Neural cell (in vitro differentiated cells): ENCODE results near the gene KL.

ENCODE experiments used
- EP300 ChIP-seq: fragments of 450-650 bp; conservative IDR thresholded peaks from 2 replicates; pipeline ENCODE4 v1.6.1; 2014; ENCODE audit warnings: antibody characterized with exemption, mild to moderate bottlenecking, moderate library complexity; ENCODE audit not compliant: poor library complexity, severe bottlenecking
- EZH2 ChIP-seq: fragments of 200-600, 300-800 bp; shearing (Covaris generic), sonication (generic); IDR thresholded peaks from 2 replicates; pipeline ENCODE4 v1.6.1; 2014; ENCODE audit warnings: antibody characterized with exemption, low read length, borderline replicate concordance, mild to moderate bottlenecking; ENCODE audit not compliant: insufficient read depth, poor library complexity, severe bottlenecking
- POLR2AphosphoS5 ChIP-seq: IDR thresholded peaks from 2 replicates; pipeline ENCODE4 v1.6.1; 2012
- RAD21 ChIP-seq: fragments of 450-650 bp; conservative IDR thresholded peaks from 2 replicates; pipeline ENCODE4 v1.6.1; 2014; ENCODE audit warnings: antibody characterized with exemption, mild to moderate bottlenecking, moderate library complexity
- SMC3 ChIP-seq: fragments of 450-650 bp; conservative IDR thresholded peaks from 2 replicates; pipeline ENCODE4 v1.6.1; 2014; ENCODE audit warnings: antibody characterized with exemption, mild to moderate bottlenecking, moderate library complexity; ENCODE audit not compliant: poor library complexity
- TAF1 ChIP-seq: IDR thresholded peaks from 2 replicates; pipeline ENCODE4 v1.6.1; 2012; ENCODE audit warnings: low read depth
- TF ChIP-seq, protein P1 (sequence below): fragments of 450-650 bp; IDR thresholded peaks from 2 replicates; pipeline ENCODE4 v1.5.1; 2014; ENCODE audit warnings: antibody characterized with exemption, mild to moderate bottlenecking, moderate library complexity; ENCODE audit not compliant: poor library complexity, severe bottlenecking
- TF ChIP-seq, protein P2 (sequence below): IDR thresholded peaks from 2 replicates; pipeline ENCODE4 v1.6.1; 2012; ENCODE audit warnings: borderline replicate concordance

DNA sequence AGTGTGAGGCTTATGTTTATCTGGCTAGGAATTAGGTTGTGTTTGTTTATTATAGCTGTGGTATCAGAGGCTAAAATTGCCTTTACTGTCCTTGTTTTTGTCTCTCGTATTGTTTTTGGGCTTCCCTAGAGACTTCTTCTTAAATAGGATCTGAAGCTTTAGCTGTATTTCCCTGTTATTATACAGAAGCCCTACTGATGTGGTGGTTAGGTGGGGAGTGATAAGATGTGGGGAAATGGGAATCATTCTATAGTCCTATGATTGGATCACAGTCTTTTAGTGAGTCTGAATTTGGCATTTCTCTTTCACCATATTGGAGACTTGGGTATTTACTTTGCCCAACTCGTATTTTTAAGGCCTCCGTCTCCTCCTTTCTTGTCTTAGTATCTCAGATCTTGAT is 8.3 kb upstream of the KL start:
- TF ChIP-seq EZH2, result no peak
- TF ChIP-seq, protein P1, sequence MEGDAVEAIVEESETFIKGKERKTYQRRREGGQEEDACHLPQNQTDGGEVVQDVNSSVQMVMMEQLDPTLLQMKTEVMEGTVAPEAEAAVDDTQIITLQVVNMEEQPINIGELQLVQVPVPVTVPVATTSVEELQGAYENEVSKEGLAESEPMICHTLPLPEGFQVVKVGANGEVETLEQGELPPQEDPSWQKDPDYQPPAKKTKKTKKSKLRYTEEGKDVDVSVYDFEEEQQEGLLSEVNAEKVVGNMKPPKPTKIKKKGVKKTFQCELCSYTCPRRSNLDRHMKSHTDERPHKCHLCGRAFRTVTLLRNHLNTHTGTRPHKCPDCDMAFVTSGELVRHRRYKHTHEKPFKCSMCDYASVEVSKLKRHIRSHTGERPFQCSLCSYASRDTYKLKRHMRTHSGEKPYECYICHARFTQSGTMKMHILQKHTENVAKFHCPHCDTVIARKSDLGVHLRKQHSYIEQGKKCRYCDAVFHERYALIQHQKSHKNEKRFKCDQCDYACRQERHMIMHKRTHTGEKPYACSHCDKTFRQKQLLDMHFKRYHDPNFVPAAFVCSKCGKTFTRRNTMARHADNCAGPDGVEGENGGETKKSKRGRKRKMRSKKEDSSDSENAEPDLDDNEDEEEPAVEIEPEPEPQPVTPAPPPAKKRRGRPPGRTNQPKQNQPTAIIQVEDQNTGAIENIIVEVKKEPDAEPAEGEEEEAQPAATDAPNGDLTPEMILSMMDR, result no peak
- TF ChIP-seq TAF1, result no peak
- TF ChIP-seq POLR2AphosphoS5, result no peak
- TF ChIP-seq EP300, result no peak
- no peak for TF ChIP-seq SMC3
- TF ChIP-seq, protein P2, sequence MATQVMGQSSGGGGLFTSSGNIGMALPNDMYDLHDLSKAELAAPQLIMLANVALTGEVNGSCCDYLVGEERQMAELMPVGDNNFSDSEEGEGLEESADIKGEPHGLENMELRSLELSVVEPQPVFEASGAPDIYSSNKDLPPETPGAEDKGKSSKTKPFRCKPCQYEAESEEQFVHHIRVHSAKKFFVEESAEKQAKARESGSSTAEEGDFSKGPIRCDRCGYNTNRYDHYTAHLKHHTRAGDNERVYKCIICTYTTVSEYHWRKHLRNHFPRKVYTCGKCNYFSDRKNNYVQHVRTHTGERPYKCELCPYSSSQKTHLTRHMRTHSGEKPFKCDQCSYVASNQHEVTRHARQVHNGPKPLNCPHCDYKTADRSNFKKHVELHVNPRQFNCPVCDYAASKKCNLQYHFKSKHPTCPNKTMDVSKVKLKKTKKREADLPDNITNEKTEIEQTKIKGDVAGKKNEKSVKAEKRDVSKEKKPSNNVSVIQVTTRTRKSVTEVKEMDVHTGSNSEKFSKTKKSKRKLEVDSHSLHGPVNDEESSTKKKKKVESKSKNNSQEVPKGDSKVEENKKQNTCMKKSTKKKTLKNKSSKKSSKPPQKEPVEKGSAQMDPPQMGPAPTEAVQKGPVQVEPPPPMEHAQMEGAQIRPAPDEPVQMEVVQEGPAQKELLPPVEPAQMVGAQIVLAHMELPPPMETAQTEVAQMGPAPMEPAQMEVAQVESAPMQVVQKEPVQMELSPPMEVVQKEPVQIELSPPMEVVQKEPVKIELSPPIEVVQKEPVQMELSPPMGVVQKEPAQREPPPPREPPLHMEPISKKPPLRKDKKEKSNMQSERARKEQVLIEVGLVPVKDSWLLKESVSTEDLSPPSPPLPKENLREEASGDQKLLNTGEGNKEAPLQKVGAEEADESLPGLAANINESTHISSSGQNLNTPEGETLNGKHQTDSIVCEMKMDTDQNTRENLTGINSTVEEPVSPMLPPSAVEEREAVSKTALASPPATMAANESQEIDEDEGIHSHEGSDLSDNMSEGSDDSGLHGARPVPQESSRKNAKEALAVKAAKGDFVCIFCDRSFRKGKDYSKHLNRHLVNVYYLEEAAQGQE, result no peak
- no peak for TF ChIP-seq RAD21
